GM19351 (cell line): ENCODE measurements around the gene MCU.
A peak's percentile ranks its signal among the peaks of the same experiment; 100 is the strongest.
"Not testable (repeated sequence)": the region's sequence is repeated elsewhere in the genome, so short reads cannot be mapped to it uniquely, and the experiment has no call there.

Experiments used
- ATAC-seq: cut with Tn5 transposase; IDR thresholded peaks from one replicate; pipeline ENCODE4 v1.9.1; 2021; ENCODE audit warnings: mild to moderate bottlenecking, moderate library complexity; ENCODE audit not compliant: unreplicated experiment

MCU gene

GRCh38 chr10:72729528-72729927 lies 37.6 kb downstream of the MCU start:
- peak; percentile 49 for ATAC-seq

DNA sequence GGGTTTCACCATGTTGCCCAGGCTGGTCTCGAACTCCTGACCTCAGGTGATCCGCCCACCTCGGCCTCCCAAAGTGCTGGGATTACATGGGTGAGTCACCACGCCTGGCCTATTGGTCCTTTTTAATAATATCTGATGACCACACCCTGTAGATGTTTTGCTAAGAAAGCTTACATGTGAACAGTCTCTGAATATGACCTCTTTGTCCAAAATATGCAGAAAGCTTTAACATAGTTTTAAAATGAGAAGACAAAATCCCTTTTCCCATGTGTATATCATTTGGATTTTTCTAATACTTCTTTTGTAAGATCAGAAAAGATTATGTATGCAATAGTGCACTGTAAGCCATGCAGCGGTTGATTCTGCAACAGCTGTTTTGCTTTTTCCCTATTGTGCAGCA lies 38.5 kb downstream of the MCU start:
- ATAC-seq, result no peak

GRCh38 chr10:72731916-72732419 lies 40.0 kb downstream of the MCU start:
- ATAC-seq, result no peak

DNA sequence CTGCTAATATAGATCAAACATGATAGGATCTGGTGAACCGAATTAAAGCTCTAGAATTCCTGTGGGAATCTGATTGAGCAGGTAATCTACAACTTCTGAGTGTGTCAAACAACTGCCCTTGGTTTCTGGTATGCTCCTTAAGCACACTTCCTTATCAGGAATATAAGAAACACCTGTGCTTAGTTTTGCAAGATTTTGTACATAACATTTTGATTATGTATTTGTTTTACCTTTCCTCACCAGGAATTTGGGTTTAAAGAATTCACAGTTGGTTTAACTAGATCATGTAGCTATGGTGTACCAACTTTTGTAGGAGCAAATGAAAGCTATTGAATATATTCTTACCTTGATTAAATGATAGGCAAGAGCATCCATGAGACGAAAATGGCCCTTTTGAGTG lies 40.6 kb downstream of the MCU start:
- ATAC-seq, result no peak

- ATAC-seq, result no peak
Observed at GRCh38 chr10:72733989-72734388, 42.0 kb downstream of the MCU start.

GRCh38 chr10:72735288-72735936 lies 43.5 kb downstream of the MCU start:
- ATAC-seq, result no peak

- ATAC-seq, result no peak
Observed at GRCh38 chr10:72736176-72736827, 44.4 kb downstream of the MCU start.

DNA sequence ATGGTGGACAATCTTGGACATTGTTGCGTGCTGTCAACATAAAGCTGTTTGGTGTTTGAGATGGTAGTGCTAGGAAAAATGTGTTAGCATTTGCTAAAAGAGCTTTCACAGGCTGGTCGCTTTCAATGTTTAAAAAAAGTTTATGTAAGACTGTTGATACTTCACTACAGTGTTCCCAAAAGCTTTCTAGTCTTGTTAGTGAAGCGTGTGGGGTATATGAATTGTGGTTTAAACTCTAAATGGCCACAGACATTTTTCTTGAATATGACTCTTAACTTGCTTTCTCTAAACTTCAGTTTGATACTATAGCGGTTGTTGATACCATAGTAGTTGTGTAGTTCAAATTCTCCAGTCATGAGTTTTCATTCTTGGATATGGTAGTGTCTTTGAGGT lies 44.9 kb downstream of the MCU start:
- no peak for ATAC-seq

- not testable (repeated sequence) for ATAC-seq
Observed at GRCh38 chr10:72737357-72737756, 45.4 kb downstream of the MCU start.

- no peak for ATAC-seq
Observed at GRCh38 chr10:72738486-72738885, 46.5 kb downstream of the MCU start.

- no peak for ATAC-seq
Observed at GRCh38 chr10:72740528-72740927, 48.6 kb downstream of the MCU start.

DNA sequence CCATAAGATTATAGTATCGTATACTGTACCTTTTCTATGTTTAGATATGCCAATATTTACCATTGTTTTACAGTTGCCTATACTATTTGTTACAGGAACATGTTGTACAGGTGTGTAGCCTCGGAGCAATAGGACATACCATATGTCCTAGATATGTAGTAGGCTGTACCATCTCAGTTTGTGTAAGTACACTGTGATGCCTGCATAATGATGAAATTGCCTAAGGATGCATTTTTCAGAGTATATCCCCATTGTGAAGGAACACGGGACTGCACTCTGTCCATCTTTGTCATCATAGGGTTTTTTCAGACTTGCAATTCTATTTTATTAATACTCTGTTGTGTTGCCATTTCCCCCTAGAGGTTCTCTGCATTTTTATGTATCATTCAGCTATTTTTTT lies 50.1 kb downstream of the MCU start:
- ATAC-seq, result no peak

- ATAC-seq, result no peak
Observed at GRCh38 chr10:72742797-72743196, 50.9 kb downstream of the MCU start.

- no peak for ATAC-seq
Observed at GRCh38 chr10:72744566-72744965, 52.6 kb downstream of the MCU start.

GRCh38 chr10:72746426-72747363 lies 54.8 kb downstream of the MCU start:
- ATAC-seq, result no peak

- ATAC-seq, result no peak
Observed at GRCh38 chr10:72747521-72747920, 55.6 kb downstream of the MCU start.

DNA sequence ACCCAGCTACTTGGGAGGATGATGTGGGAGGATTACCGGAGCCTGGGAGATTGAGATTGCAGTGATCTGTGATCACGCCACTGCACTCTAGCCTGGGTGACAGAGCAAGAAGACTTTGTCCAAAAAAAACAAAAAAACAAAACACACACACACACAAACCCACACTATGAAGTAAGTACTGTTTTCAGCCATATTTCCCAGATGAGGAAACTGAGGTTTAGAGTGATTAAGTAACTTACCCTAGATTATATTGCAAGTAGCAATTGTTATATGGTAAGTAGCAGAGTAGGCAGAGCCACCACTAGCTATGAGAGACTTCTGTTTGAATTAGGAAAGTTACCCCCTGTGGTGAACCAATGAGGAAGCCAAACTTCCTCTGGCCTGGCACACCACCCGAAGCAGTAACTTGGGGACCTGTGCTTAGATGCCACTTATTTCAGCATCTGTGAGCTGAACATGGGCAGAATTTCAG lies 61.9 kb downstream of the MCU start:
- no peak for ATAC-seq

DNA sequence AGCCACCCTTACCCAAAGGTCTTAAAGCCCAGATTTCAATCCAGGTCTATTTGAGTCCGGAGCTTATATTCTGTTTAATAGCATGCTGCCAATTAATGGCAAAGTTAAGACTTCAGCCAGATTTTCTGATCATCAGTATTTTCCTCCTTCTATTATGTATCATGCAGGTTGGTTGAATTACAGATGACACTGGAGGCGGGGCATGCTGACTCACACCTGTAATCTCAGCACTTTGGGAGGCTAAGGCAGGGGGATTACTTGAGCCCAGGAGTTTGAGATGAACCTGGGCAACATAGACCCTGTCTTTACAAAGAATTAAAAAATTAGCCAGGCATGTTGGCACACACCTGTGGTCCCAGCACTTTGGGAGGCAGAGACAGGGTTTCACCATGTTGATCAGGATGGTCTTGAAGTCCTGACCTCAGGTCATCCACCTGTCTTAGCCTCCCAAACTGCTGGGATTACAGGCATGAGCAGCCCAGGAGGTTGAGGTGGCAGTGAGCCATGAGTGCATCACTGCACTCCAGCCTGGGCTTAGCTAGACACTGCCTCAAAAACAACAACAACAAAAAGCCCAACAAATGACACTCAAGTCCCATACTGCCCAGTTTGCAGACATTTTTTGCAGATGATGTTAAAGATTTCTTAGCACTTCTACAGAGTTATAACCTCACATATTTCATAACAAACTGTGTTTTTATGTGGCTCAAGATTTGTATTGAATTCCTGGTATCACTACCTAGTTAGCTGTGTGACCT lies 62.5 kb downstream of the MCU start:
- ATAC-seq, result no peak

DNA sequence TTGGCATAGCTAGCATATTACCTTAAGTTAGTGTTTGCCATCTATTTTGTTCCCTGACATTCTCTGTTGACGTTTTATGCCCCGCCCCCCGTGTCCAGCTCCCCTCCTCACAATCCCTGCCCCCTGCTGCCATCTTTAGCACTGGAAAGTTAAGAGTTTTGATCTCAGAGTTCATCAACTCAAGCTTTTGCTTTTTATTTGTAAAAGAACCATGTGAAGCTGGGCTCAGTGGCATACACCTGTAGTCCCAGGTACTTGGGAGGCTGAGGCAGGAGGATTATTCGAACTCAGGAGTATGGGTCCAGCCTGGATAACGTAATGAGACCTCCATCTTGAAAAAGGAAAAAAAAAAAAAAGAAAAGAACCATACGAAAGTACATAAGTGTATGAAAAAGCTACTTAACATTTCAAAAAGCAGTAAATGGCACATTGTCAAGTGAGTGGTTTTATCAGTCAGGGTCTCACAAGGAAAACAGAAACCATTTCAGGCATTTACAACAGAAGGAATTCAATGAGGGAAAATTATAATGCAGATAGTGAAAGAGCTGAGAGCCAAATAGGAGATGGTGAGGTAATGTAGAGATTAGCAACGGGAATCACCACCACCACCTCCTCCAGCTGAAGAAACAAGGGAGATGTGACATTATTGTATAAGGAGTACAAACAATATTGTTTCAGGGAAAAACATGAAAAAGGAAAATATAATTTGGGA lies 64.9 kb downstream of the MCU start:
- no peak for ATAC-seq

- ATAC-seq, result no peak
Observed at GRCh38 chr10:72757732-72758131, 65.8 kb downstream of the MCU start.
